ENCODE results near the gene WNT9B.

WNT9B gene

GRCh38 chr17:46851029-46851741 lies at the start of gene WNT9B:
WNT9B (plus strand) TSS chr17:46851583; CDS start chr17:46851639, 56 bp downstream.
- DNase-seq: no peak

- no peak for DNase-seq
Measured at GRCh38 chr17:46802800-46803199, 48.6 kb upstream of the WNT9B start.

- no peak for DNase-seq
Measured at GRCh38 chr17:46803544-46803943, 47.8 kb upstream of the WNT9B start.

- DNase-seq: no peak
Measured at GRCh38 chr17:46805771-46806170, 45.6 kb upstream of the WNT9B start.

GRCh38 chr17:46809110-46809571 lies 42.2 kb upstream of the WNT9B start:
- no peak for DNase-seq

- DNase-seq: no peak
Measured at GRCh38 chr17:46810837-46811236, 40.5 kb upstream of the WNT9B start.

- no peak for DNase-seq
Measured at GRCh38 chr17:46811978-46812583, 39.3 kb upstream of the WNT9B start.

GRCh38 chr17:46812624-46813318 lies 38.6 kb upstream of the WNT9B start:
- no peak for DNase-seq

- no peak for DNase-seq
Measured at GRCh38 chr17:46813920-46814319, 37.5 kb upstream of the WNT9B start.

GRCh38 chr17:46814446-46814845 lies 36.9 kb upstream of the WNT9B start:
- no peak for DNase-seq

GRCh38 chr17:46815474-46816353 lies 35.7 kb upstream of the WNT9B start:
- no peak for DNase-seq

GRCh38 chr17:46817151-46817900 lies 34.1 kb upstream of the WNT9B start:
- DNase-seq: no peak

- DNase-seq: no peak
Measured at GRCh38 chr17:46817901-46818209, 33.5 kb upstream of the WNT9B start.

GRCh38 chr17:46818316-46818928 lies 33.0 kb upstream of the WNT9B start, which contains the start of gene WNT3:
WNT3 (minus strand) TSS chr17:46818692; CDS start chr17:46818597, 95 bp downstream.
- no peak for DNase-seq

- no peak for DNase-seq
Measured at GRCh38 chr17:46818929-46819859, 32.2 kb upstream of the WNT9B start.

GRCh38 chr17:46819906-46820351 lies 31.5 kb upstream of the WNT9B start:
- no peak for DNase-seq

- DNase-seq: no peak
Measured at GRCh38 chr17:46820592-46821450, 30.6 kb upstream of the WNT9B start.

GRCh38 chr17:46821482-46822387 lies 29.6 kb upstream of the WNT9B start:
- DNase-seq: no peak

Data from amniotic stem cell (primary cell).